ENCODE results near the gene S1PR2. TPM values are rescaled to one million over a fixed set of nuclear protein-coding genes. Genes with fewer than 3 reads are reported as not detected.
"Not testable (repeated sequence)": the region's sequence is repeated elsewhere in the genome, so short reads cannot be mapped to it uniquely, and the experiment has no call there.

The S1PR2 gene
- total RNA-seq, 2 experiments from 2014 or later = 9.4 to 9.8 TPM

DNA sequence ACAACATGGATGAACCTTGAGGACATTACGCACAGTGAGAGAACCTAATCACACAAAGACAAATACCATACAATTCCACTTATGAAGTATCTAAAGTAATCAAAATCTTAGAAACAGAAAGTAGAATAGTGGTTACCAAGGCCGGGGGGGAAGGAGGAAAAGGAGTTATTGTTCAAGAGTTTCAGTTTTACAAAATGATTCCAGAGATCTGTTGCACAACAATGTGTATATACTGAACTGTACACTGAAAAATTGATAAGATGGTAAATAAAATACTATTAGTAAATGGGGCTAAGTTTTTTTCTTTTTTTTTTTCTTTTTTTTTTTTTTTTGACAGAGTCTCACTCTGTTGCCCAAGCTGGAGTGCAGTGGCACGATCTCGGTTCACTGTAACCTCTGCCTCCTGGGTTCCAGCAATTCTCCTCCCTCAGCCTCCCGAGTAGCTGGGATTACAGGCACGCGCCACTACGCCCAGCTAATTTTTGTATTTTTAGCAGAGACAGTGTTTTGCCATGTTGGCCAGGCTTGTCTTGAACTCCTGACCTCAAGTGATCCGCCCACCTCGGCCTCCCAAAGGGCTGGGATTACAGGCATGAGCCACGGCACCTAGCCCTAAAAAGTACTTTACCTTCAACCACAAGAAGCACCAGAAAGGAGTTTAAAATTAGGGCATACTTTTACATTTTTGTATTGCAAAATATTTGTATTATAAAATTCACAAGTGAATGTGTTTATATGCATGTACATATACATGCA lies 32.1 kb downstream of the S1PR2 start:
- intact Hi-C loops (cut with micrococcal nuclease) = loop anchor here (10.0 kb wide), 1 partner anchor 136 kb away; the partner anchor contains the start of genes ICAM3 and RAVER1
- DNase-seq = peak; percentile 29
- H3K4me3 Mint-ChIP-seq = peak overlapping the region; percentile 49
- peaks cover 18% of the 10 kb centered on the region for H3K4me1 Mint-ChIP-seq (ENCODE audit: low read depth)
- ChIA-PET CTCF (interaction anchor here (0.6 to 2.7 kb wide), 5 partner anchors 32 to 103 kb away, joined by 3 to 8 read pairs (median 3); partner anchors contain the start of gene S1PR2), POLR2A (interaction anchor here (0.8 to 1.0 kb wide), 2 partner anchors 8 to 32 kb away, joined by 3 read pairs; partner anchors contain the start of gene S1PR2)
- H3K27ac Mint-ChIP-seq = peak overlapping the region; percentile 53
- not testable (repeated sequence) for H3K36me3 Mint-ChIP-seq, H3K27me3 Mint-ChIP-seq, H3K9me3 Mint-ChIP-seq

DNA sequence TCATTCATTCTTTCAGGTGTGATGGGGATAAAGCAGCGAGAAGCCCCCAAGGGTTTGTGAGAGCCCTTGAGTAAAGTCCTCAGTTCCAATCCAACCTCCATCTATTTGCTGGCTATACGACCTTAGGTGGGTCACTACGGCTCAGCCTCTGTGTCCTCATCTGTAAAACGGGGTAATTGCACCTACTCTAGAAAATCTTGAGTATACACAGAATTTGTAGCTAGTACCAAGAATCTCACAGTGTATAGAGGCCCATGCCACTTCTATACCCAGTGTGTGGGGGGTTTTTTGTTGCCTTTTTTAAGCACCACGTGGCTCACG lies 36.0 kb downstream of the S1PR2 start:
- Mint-ChIP-seq H3K4me3 (peak overlapping the region; percentile 98), H3K27ac (peak overlapping the region; percentile 98), H3K36me3 (peaks cover 26% of the 10 kb centered on the region), H3K4me1 (ENCODE audit: low read depth) (peaks cover 48% of the 10 kb centered on the region), H3K27me3 (no peaks in the 10 kb centered on the region), H3K9me3 (no peaks in the 10 kb centered on the region)
- CTCF ChIA-PET = interaction anchor here (0.6 to 3.7 kb wide), 5 partner anchors 12 to 221 kb away, joined by 3 to 20 read pairs (median 3); partner anchors contain the start of gene ICAM1
- intact Hi-C loops (cut with micrococcal nuclease) = loop anchor here (1.0 to 10.0 kb wide), 5 partner anchors 42 to 408 kb away; partner anchors contain the start of genes ICAM3 and RAVER1
- DNase-seq = peak; percentile 31
- POLR2A ChIA-PET = interaction anchor here (0.6 to 1.4 kb wide), 5 partner anchors 31 to 86 kb away, joined by 3 to 6 read pairs (median 3); partner anchors contain the start of gene ICAM1

DNA sequence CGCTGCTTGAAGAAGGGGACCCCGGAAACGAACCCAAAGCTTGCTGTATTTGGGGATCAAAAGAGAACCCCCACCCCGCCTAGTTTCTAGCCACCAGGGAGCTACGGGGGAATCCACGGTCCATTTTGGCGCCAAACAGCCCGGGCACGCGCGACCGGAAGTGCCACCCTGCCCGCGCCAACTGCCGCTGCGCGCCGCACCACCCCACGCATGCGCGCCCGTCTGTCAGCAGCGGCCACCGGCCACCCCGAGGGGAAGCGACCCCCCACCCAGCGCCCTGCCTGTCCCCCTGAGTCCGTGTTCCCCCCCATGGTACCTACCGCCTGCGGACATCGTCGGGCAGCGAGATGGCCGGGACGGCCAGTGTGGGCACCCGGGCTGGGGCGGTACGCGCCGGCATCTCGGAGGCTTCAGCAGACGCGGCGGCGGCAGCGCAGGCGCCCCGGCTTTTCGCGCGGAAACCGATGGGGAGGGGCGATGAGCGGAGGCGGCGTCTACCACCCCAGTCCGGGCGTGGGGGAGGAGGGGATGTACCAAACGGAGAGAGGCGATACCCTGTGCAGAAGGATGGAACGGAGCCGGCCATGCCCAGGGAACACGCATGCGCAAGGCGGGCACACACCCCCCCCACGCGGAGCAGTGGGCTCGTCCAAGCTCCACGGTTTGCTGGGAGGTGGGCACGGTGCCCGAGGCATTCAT lies 36.5 kb downstream of the S1PR2 start, which contains the start of gene DNMT1:
DNMT1 (minus strand) TSS at position 454 of the 699 bp plus-strand sequence; CDS start at position 400, 54 bp downstream.
- intact Hi-C loops (cut with micrococcal nuclease) = loop anchor here (1.0 to 10.0 kb wide), 5 partner anchors 42 to 408 kb away; partner anchors contain the start of genes ICAM3 and RAVER1
- H3K4me3 Mint-ChIP-seq = peak within 1 kb of the TSS; percentile 98
- peak within 1 kb of the TSS; percentile 98 for H3K27ac Mint-ChIP-seq
- H3K36me3 Mint-ChIP-seq = peaks cover 31% of the 10 kb centered on the region
- CTCF ChIA-PET = interaction anchor here (0.7 to 3.7 kb wide), 5 partner anchors 12 to 222 kb away, joined by 3 to 20 read pairs (median 3); partner anchors contain the start of gene ICAM1
- POLR2A ChIA-PET = interaction anchor here (0.6 to 1.6 kb wide), 9 partner anchors 31 to 205 kb away, joined by 3 to 6 read pairs (median 3); partner anchors contain the start of genes ICAM1 and MRPL4
- H3K4me1 Mint-ChIP-seq (ENCODE audit: low read depth) = peaks cover 53% of the 10 kb centered on the region
- H3K9me3 Mint-ChIP-seq = no peaks in the 10 kb centered on the region
- peak; percentile 99 for DNase-seq
- H3K27me3 Mint-ChIP-seq = no peaks in the 10 kb centered on the region

DNA sequence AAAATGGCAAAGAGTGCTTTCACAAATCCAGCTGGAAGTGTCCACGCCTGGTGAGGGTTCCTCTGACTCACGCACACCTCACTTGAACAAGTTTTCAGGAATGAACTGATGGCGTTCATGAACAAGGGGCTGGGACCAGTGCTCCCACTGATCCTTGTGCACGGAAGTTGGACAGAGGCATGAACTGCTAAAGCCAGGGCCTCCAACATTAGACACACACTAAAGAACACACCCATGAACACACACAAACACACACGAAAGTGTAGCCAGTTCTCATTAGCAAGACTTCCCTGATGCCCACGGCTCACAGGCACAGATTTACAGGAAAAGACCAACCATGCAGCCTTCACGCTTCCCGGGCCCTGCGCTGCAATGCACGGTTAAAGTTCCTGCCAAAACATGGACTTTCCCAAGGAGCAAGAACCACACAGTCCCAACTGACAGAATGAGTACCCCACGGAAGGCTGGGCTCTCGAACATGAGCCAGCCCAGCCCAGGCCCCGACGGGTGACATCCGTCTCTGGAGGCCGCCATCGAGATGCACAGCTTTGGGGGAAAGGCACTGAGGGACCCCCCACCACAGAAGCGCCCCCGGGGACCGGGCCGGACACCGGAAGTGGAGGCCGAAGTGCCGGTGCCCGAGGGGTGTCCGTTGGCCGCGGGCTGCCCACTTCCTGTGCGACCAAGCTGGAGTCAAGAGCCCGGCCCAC lies 37.2 kb downstream of the S1PR2 start:
- Mint-ChIP-seq H3K27me3 (no peaks in the 10 kb centered on the region), H3K4me1 (ENCODE audit: low read depth) (peaks cover 49% of the 10 kb centered on the region), H3K9me3 (no peaks in the 10 kb centered on the region), H3K4me3 (peak overlapping the region; percentile 98), H3K27ac (peak overlapping the region; percentile 98), H3K36me3 (peaks cover 34% of the 10 kb centered on the region)
- CTCF ChIA-PET = interaction anchor here (1.3 to 3.7 kb wide), 2 partner anchors 43 to 56 kb away, joined by 5 to 20 read pairs; no protein-coding TSS in a partner anchor
- peak; percentile 28 for DNase-seq
- intact Hi-C loops (cut with micrococcal nuclease) = loop anchor here (2.0 to 10.0 kb wide), 4 partner anchors 43 to 409 kb away; partner anchors contain the start of genes ICAM3 and RAVER1
- POLR2A ChIA-PET = interaction anchor here (0.6 to 1.6 kb wide), 7 partner anchors 32 to 206 kb away, joined by 3 to 6 read pairs (median 4); partner anchors contain the start of genes ICAM1 and MRPL4

DNA sequence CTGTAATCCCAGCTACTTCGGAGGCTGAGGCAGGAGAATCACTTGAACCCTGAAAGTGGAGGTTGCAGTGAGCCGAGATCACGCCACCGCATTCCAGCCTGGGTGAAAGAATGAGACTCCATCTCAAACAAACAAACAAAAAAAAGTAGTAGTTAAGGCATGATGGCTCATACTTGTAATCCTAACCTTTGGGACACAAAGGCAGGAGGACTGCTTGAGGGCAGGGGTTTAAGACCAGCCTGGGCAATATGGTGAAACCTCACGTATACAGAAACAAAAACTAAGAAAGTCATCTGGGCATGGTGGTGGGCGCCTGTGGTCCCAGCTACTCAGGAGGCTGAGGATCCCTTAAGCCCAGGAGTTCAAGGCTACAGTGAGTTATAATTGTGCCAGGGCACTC lies 38.2 kb downstream of the S1PR2 start:
- Mint-ChIP-seq H3K4me1 (ENCODE audit: low read depth) (peaks cover 51% of the 10 kb centered on the region), H3K36me3 (peaks cover 39% of the 10 kb centered on the region), H3K9me3 (no peaks in the 10 kb centered on the region), H3K27me3 (no peaks in the 10 kb centered on the region), H3K4me3 (peak overlapping the region; percentile 98), H3K27ac (peak overlapping the region; percentile 56)
- intact Hi-C loops (cut with micrococcal nuclease) = loop anchor here (10.0 kb wide), 1 partner anchor 142 kb away; the partner anchor contains the start of genes ICAM3 and RAVER1
- CTCF ChIA-PET = interaction anchor here (1.1 to 3.7 kb wide), 2 partner anchors 57 to 80 kb away, joined by 3 to 20 read pairs; no protein-coding TSS in a partner anchor
- POLR2A ChIA-PET = interaction anchor here (1.4 to 1.6 kb wide), 2 partner anchors 59 to 88 kb away, joined by 3 to 4 read pairs; partner anchors contain the start of gene MRPL4
- DNase-seq = peak; percentile 25

DNA sequence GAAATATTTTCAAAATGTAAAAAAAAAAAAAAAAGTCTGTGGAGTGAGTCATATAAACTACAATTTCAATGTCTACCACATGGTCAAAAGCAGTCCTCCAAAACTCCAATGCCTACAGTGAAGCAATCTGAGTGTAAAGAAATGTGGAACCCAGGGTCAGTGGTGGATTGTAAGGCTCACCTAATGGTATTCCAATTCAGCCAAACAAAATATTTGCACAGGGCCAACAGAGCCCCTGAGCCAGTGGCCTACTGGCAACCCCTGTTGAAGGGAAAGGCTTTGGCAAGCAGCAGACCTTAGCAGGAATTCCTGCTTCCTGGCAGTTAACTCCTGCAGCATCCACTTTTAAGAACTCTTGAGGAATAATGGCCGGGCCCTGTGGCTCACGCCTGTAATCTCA lies 39.8 kb downstream of the S1PR2 start:
- no peak for DNase-seq
- Mint-ChIP-seq H3K9me3 (no peaks in the 10 kb centered on the region), H3K4me3 (no peak overlapping the region), H3K27ac (no peak overlapping the region), H3K4me1 (ENCODE audit: low read depth) (peaks cover 50% of the 10 kb centered on the region), H3K36me3 (peaks cover 45% of the 10 kb centered on the region), H3K27me3 (no peaks in the 10 kb centered on the region)
- POLR2A ChIA-PET = no interaction called here
- intact Hi-C loops (cut with micrococcal nuclease) = loop anchor here (10.0 kb wide), 1 partner anchor 143 kb away; the partner anchor contains the start of genes ICAM3 and RAVER1
- CTCF ChIA-PET = interaction anchor here (0.8 to 1.6 kb wide), 2 partner anchors 38 to 59 kb away, joined by 3 to 7 read pairs; no protein-coding TSS in a partner anchor

DNA sequence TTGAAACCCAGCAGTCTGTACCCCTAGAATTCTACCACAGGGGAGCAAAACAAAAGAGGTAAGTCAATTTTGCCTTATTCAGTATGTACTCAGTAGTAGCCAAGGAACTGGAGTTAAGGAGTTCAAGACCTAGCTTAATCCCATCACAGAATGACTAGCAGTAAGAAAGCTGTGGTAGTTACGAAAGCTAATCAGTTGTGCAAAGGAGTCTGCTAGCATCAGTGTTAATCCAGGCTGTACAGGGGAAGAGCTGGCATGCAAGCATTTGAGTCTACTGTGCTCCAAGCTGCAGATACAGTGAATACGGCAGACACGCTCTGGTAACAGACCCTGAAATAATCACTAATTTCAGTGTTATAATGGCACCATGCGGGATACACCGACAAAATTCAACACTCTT lies 41.1 kb downstream of the S1PR2 start:
- H3K9me3 Mint-ChIP-seq = no peaks in the 10 kb centered on the region
- POLR2A ChIA-PET = no interaction called here
- intact Hi-C loops (cut with micrococcal nuclease) = loop anchor here (10.0 kb wide), 1 partner anchor 145 kb away; the partner anchor contains the start of genes ICAM3 and RAVER1
- no peak for DNase-seq
- CTCF ChIA-PET = interaction anchor here (0.6 to 4.5 kb wide), 3 partner anchors 61 to 199 kb away, joined by 3 to 44 read pairs (median 4); partner anchors contain the start of genes MRPL4 and TYK2
- H3K27me3 Mint-ChIP-seq = no peaks in the 10 kb centered on the region
- H3K4me3 Mint-ChIP-seq = no peak overlapping the region
- H3K4me1 Mint-ChIP-seq (ENCODE audit: low read depth) = peaks cover 48% of the 10 kb centered on the region
- H3K27ac Mint-ChIP-seq = peak overlapping the region; percentile 50
- H3K36me3 Mint-ChIP-seq = peaks cover 49% of the 10 kb centered on the region

DNA sequence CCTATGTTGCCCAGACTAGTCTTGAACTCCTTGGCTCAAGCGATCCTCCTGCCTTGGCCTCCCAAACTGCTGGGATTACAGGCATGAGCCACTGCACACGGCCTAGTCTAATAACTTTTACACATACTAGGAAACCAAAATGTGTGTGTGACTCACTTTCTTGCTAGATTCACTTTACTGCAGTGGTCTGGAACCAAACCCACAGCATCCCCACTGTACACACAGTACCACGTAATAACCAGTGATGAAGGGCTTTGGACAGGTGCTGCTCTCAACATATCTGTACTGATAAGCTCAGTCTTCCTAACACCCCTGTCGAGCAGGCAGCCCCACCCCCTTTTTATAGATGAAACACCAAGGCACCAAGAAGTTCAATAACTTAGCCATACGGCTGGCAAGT lies 41.5 kb downstream of the S1PR2 start:
- no peaks in the 10 kb centered on the region for H3K9me3 Mint-ChIP-seq
- peaks cover 49% of the 10 kb centered on the region for H3K4me1 Mint-ChIP-seq (ENCODE audit: low read depth)
- no peak overlapping the region for H3K4me3 Mint-ChIP-seq
- POLR2A ChIA-PET = interaction anchor here (0.6 kb wide), 1 partner anchor 9 kb away, joined by 5 read pairs; no protein-coding TSS in a partner anchor
- no peaks in the 10 kb centered on the region for H3K27me3 Mint-ChIP-seq
- DNase-seq = peak; percentile 56
- peak overlapping the region; percentile 50 for H3K27ac Mint-ChIP-seq
- CTCF ChIA-PET = interaction anchor here (0.6 to 4.5 kb wide), 3 partner anchors 61 to 199 kb away, joined by 3 to 44 read pairs (median 4); partner anchors contain the start of genes MRPL4 and TYK2
- H3K36me3 Mint-ChIP-seq = peaks cover 47% of the 10 kb centered on the region
- intact Hi-C loops (cut with micrococcal nuclease) = loop anchor here (10.0 kb wide), 1 partner anchor 145 kb away; the partner anchor contains the start of genes ICAM3 and RAVER1

DNA sequence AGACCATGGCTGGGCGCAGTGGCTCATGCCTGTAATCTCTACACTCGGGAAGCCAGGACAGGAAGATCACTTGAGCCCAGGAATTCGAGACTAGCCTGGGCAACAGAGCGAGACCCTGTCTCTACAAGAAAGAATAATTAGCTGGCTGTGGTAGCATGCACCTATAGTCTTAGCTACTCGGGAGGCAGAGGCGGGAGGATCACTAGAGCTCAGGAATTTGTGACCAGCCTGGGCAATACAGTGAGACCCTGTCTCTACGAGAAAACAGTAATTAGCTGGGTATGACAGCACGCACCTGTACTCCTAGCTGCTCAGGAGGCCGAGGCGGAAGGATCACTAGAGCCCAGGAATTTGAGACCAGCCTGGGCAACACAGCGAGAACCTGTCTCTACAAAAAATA lies 43.8 kb downstream of the S1PR2 start:
- intact Hi-C loops (cut with micrococcal nuclease) = no loop called here
- no peak for DNase-seq
- H3K27me3 Mint-ChIP-seq = no peaks in the 10 kb centered on the region
- ChIA-PET CTCF (interaction anchor here (0.9 to 4.5 kb wide), 4 partner anchors 33 to 89 kb away, joined by 3 to 44 read pairs (median 6); partner anchors contain the start of gene MRPL4), POLR2A (no interaction called here)
- H3K4me1 Mint-ChIP-seq (ENCODE audit: low read depth) = peaks cover 42% of the 10 kb centered on the region
- no peaks in the 10 kb centered on the region for H3K9me3 Mint-ChIP-seq
- H3K36me3 Mint-ChIP-seq = peaks cover 37% of the 10 kb centered on the region
- H3K4me3 Mint-ChIP-seq = no peak overlapping the region
- no peak overlapping the region for H3K27ac Mint-ChIP-seq

DNA sequence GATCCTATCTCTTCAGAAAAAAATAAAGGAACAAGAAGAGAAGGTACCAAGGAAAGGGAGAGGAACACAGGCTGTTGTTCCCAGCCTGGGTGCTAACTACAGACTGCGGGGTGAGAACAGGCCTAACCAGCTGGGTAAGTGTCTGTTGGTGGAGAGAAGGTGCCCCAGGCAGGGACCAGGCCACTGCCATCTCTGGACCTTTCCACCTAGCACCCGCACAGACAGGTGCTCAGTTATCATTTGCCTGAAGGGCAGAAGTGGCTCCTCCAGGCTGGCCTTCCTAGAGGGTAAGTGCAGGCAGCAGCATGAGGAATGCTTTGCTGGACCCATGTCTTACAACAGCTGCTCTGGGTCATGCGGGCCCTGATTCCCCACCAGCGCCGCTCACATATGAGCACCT lies 46.5 kb downstream of the S1PR2 start:
- ChIA-PET POLR2A (interaction anchor here (1.2 kb wide), 1 partner anchor 18 kb away, joined by 4 read pairs; no protein-coding TSS in a partner anchor), CTCF (interaction anchor here (1.0 kb wide), 1 partner anchor 66 kb away, joined by 5 read pairs; no protein-coding TSS in a partner anchor)
- Mint-ChIP-seq H3K4me3 (no peak overlapping the region), H3K27me3 (no peaks in the 10 kb centered on the region), H3K9me3 (no peaks in the 10 kb centered on the region), H3K36me3 (peaks cover 38% of the 10 kb centered on the region), H3K27ac (peak overlapping the region; percentile 73), H3K4me1 (ENCODE audit: low read depth) (peaks cover 24% of the 10 kb centered on the region)
- intact Hi-C loops (cut with micrococcal nuclease) = no loop called here
- no peak for DNase-seq
